Measurements from ENCODE around the gene ASXL1.

DNA sequence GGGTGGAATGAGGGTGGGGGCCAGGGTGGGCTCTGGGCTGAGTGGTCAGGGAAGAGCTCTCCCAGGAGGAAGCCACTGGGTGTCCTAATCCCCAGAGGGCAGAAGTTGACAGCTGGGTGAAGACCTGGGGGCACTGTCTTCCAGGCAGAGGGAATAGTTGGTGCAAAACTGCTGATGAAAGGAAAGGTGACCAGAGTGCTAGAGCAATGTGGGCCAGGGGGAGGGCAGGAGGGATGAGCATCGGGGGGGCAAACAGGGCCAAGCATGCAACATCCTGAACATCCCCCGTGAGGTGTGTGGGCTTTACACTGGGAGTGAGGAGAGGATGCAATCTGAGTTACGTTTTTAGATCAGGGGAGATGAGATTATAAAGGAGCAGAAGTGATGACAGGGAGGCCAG lies 129.2 kb downstream of the ASXL1 start:
- TF ChIP-seq POLR2AphosphoS5 (IDR thresholded peaks at IDR 0.05; ENCODE audit: borderline replicate concordance, low read depth, low read length) (no peak), EZH2 (IDR thresholded peaks at IDR 0.05) (no peak), FOXP2 (optimal IDR thresholded peaks at IDR 0.05; ENCODE audit: control extremely low read depth, extremely low read length, insufficient read depth) (no peak)
